ENCODE measurements around the gene NAV2.

NAV2 gene

DNA sequence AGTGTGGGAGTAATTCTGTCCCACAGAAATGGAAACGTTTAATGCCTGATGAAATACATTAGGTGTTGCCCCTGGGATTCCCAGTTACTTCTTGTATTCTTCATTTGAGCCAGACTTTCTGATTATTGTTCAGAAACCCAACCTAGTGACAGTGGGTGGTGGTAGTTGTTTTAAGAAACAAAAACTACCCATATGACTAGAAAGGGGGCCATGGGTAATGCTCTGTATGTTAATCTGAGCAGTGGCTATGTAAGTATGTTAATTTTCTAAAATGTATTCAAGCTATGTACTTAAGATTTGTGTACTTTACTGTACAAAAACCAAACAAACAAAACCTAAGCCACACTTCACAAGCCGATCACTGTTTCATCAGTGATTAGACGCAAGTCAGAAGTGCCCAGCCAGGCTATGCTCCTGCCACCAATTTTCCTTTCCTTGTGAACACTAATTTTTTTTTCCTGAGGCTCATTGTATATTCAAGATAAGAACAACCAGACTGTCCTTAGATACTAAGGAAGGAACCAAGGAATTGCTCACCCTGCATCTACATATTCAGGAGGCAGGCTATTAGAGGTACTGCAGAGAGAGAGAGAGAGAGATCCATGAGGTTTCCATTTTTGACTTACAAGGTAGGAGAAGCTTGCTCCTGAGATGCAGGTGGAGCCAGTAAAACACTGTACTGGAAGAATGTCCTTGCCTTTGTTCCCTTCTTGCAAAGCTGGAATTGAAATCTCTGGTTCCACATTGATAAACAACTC is 324.9 kb downstream of the NAV2 start:
- no peaks in the 10 kb centered on the region for H3K36me3 ChIP-seq (ENCODE audit: insufficient read depth, low read length)
- H3K4me1 ChIP-seq (ENCODE audit: insufficient read depth, low read length), result peaks cover 23% of the 10 kb centered on the region
- no peak overlapping the region for H3K9ac ChIP-seq (ENCODE audit: low read depth, low read length)
- H3K9me3 ChIP-seq (ENCODE audit: control insufficient read depth, insufficient read depth, low read length), result no peaks in the 10 kb centered on the region

DNA sequence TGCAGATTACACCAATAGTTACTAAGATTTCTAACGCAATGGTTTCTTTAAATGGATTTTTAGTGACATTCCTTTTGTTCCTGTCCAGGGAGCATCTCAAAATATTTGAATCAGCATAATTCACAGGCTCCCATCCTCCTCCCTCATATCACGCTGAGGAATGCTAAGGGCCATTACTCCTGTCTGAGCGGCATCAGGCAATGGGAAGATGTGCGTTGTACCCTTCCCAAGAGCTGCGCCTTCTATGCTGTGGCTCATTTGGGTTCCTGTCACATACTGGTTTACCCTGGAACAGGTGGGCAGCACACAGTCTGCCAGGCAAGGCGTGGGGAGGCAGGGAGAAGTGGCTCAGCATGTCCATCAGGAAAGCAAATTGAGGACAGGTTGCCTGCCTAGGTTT is 325.8 kb downstream of the NAV2 start:
- H3K36me3 ChIP-seq (ENCODE audit: insufficient read depth, low read length), result no peaks in the 10 kb centered on the region

DNA sequence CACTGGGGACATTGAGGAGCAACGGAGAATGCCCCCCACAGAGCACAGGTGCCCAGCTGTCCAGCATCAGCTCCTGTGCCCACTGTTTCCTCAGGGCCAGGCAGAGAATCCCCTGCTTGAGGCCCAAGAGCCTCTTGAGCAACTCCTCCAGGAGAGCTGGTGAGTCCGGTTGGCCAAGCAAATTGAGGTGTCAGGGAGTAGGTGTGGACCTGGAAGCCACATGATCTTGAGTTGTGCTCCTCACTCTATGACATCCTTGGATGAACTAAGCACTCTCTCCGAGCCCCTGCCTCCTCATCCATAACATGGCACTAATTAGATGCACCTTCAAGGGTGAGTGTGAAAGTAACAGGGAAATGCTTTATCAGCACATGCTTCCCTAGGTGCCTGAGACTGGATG is 326.3 kb downstream of the NAV2 start:
- no peaks in the 10 kb centered on the region for H3K9me3 ChIP-seq (ENCODE audit: control insufficient read depth, insufficient read depth, low read length)
- H3K4me1 ChIP-seq (ENCODE audit: insufficient read depth, low read length), result peaks cover 17% of the 10 kb centered on the region
- no peaks in the 10 kb centered on the region for H3K36me3 ChIP-seq (ENCODE audit: insufficient read depth, low read length)
- no peak overlapping the region for H3K9ac ChIP-seq (ENCODE audit: low read depth, low read length)

More for the DNA sequence above, 325.8 kb downstream of the NAV2 start:
- H3K9me3 ChIP-seq (ENCODE audit: control insufficient read depth, insufficient read depth, low read length), result no peaks in the 10 kb centered on the region
- H3K9ac ChIP-seq (ENCODE audit: low read depth, low read length), result no peak overlapping the region
- H3K4me1 ChIP-seq (ENCODE audit: insufficient read depth, low read length), result peaks cover 17% of the 10 kb centered on the region

DNA sequence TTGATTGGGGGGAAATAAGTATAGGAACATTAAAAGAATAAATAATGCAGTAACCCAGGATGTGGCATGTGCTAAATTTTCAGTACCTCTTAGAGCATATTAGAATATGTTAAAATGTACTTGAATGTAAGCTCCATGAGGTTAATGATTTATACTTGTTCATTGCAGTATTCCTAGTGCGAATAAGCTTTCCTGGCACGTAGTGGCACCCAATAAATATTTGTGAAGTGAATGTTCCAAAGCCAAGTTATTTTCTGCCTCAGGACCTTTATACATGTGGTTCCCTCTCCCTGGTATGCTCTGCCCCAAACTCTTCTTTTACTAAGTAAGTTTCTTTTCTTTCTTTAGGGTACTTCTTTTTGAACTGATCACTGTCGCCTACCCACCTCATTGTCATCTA is 328.9 kb downstream of the NAV2 start:
- Histone ChIP-seq H3K9me3 (ENCODE audit: control insufficient read depth, insufficient read depth, low read length) (no peaks in the 10 kb centered on the region), H3K9ac (ENCODE audit: low read depth, low read length) (no peak overlapping the region), H3K4me1 (ENCODE audit: insufficient read depth, low read length) (peaks cover 12% of the 10 kb centered on the region; the same call in 1 of the 2 replicates), H3K36me3 (ENCODE audit: insufficient read depth, low read length) (peaks cover 3% of the 10 kb centered on the region; the same call in 1 of the 2 replicates)

DNA sequence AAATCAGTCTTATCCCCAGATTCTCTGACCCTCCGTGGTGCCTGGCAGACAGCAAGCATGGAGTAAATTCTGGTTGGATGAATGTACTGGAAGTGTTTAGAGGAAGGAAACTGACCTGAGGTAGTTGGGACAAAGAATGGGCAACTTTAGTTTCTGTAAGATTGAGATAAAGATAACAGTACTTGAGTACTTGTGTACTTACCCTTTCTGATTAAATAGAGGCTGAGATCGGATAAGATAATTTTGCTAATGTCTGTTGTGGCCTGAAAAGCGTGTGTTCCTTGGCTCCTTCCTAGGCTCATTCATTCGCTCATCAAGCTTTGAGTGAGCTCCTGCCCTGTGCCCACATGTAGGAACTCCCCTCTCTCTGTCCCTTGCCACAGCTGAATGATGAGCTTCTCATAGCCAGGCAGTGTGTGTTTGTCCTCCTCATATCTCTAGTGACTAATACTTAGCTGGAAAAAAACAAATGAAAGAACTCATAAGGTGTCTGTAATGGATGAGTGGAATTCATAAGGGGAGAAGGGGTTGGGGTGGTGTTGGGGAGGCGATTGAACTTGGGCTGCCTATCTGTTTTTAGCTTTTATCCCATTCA is 329.5 kb downstream of the NAV2 start:
- peaks cover 3% of the 10 kb centered on the region; the same call in 1 of the 2 replicates for H3K36me3 ChIP-seq (ENCODE audit: insufficient read depth, low read length)
- no peaks in the 10 kb centered on the region for H3K9me3 ChIP-seq (ENCODE audit: control insufficient read depth, insufficient read depth, low read length)
- no peak overlapping the region for H3K9ac ChIP-seq (ENCODE audit: low read depth, low read length)
- H3K4me1 ChIP-seq (ENCODE audit: insufficient read depth, low read length), result peaks cover 16% of the 10 kb centered on the region; the same call in 1 of the 2 replicates

DNA sequence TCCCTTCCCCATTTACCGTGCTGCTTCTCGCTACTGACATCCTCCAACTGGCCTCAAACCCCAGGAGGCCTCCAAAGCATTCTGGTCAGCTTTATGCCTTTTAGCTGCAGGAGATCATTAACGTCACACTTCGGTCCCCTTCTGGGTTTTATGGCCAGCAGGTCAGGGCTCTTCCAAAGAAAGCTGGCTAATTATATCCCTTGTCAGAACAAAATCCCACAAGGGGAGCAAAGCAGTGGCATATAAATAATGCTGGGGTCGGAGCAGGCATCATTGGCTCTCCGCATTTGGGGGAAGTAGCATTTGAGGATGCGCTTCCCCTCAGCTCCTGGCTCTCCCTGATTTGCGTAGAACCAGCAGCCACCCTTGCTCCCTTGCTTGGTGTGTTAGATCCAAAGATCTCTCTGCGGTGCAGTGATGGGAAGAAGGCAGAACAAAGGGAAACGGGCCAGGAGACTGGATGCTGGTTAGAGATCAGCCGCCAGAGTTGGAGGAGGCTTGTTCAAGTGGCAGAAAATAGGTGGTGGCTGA is 330.2 kb downstream of the NAV2 start:
- Histone ChIP-seq H3K9me3 (ENCODE audit: control insufficient read depth, insufficient read depth, low read length) (no peaks in the 10 kb centered on the region), H3K9ac (ENCODE audit: low read depth, low read length) (no peak overlapping the region), H3K4me1 (ENCODE audit: insufficient read depth, low read length) (peaks cover 8% of the 10 kb centered on the region; the same call in 1 of the 2 replicates), H3K36me3 (ENCODE audit: insufficient read depth, low read length) (peaks cover 3% of the 10 kb centered on the region)

DNA sequence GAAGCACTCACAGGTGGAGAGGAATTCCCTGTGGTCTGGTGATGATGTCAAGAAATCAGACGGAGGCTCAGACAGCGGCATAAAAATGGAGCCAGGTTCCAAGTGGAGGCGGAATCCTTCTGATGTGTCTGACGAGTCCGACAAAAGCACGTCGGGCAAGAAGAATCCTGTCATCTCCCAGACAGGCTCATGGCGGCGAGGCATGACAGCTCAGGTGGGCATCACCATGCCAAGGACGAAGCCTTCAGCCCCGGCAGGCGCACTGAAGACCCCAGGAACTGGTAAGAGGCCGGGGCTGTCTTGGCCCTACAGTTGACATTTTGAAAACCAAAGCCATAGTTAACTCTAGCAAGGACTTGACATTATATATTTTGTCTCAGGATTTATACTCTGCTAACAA is 331.4 kb downstream of the NAV2 start:
- Histone ChIP-seq H3K9ac (ENCODE audit: low read depth, low read length) (no peak overlapping the region), H3K36me3 (ENCODE audit: insufficient read depth, low read length) (peaks cover 3% of the 10 kb centered on the region), H3K4me1 (ENCODE audit: insufficient read depth, low read length) (peaks cover 6% of the 10 kb centered on the region; the same call in 1 of the 2 replicates), H3K9me3 (ENCODE audit: control insufficient read depth, insufficient read depth, low read length) (no peaks in the 10 kb centered on the region)

DNA sequence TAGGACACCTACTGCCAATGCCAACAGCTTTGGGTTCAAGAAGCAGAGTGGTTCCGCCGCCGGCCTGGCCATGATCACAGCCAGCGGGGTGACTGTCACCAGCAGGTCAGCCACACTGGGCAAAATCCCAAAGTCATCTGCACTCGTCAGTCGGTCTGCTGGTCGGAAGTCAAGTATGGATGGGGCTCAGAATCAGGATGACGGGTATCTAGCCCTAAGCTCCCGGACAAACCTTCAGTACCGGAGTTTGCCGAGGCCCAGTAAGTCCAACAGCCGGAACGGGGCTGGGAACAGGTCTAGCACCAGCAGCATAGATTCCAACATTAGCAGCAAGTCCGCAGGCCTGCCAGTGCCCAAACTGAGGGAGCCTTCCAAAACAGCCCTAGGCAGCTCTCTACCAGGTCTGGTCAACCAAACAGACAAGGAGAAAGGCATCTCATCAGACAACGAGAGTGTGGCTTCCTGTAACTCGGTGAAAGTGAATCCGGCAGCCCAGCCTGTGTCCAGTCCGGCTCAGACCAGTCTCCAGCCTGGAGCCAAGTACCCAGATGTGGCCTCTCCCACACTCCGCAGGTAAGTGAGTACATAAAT is 332.6 kb downstream of the NAV2 start:
- H3K4me1 ChIP-seq (ENCODE audit: insufficient read depth, low read length), result peaks cover 17% of the 10 kb centered on the region
- no peak overlapping the region for H3K9ac ChIP-seq (ENCODE audit: low read depth, low read length)
- peaks cover 3% of the 10 kb centered on the region for H3K36me3 ChIP-seq (ENCODE audit: insufficient read depth, low read length)
- H3K9me3 ChIP-seq (ENCODE audit: control insufficient read depth, insufficient read depth, low read length), result no peaks in the 10 kb centered on the region

DNA sequence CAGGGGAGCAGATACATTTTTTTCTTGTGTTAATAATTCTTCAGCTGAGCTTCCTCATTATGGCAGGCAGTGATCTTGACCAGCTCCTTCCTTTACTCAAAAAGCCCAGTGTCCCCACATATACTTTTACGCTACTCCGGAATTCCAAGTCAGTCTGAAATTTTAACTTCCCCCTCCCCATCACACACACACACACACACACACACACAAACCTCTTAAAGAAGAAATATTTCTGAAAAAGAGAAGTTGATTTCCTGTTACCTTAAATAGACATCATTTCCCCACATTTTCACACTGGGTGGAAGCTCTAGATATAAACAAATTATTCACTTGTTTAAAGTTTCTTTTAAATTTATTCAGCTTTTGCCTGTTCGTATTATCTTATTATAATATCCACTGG is 333.8 kb downstream of the NAV2 start:
- Histone ChIP-seq H3K9ac (ENCODE audit: low read depth, low read length) (no peak overlapping the region), H3K36me3 (ENCODE audit: insufficient read depth, low read length) (peaks cover 3% of the 10 kb centered on the region), H3K4me1 (ENCODE audit: insufficient read depth, low read length) (peaks cover 29% of the 10 kb centered on the region), H3K9me3 (ENCODE audit: control insufficient read depth, insufficient read depth, low read length) (no peaks in the 10 kb centered on the region)

DNA sequence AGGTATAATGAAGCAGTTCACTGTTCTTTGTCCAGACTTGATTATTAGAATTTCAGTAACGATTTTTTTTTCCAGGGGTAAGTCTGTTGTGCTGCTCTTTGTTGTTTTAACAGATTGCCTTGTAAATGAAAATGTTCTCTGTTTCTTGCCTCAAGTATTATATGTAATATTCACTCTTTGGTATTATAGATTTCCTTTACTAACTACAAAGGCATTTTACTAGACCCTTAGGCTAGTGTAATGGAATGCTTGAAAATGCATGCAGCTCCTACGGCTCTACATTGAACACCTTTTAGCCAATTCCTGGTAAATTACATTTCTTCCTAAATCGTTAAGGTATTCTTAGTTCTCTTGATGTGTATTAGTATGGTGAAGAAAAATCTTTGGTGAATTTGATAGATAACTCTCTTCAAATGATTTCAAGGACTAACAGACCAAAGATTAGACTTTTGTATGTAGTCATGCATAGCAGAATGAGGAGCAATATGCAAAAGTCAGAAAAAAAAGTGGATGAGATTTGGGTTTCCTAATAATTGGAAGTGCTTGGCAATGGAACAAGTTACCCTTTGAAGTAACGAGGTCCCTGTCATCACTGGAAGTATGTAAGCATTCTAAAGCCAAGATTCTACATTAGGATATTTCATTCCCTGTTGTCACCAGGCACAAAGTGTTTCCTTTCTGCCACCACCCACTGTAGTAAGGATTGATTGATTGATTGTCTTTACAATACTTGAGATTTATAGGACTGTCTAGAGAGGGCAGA is 334.6 kb downstream of the NAV2 start:
- H3K36me3 ChIP-seq (ENCODE audit: insufficient read depth, low read length), result peaks cover 3% of the 10 kb centered on the region

DNA sequence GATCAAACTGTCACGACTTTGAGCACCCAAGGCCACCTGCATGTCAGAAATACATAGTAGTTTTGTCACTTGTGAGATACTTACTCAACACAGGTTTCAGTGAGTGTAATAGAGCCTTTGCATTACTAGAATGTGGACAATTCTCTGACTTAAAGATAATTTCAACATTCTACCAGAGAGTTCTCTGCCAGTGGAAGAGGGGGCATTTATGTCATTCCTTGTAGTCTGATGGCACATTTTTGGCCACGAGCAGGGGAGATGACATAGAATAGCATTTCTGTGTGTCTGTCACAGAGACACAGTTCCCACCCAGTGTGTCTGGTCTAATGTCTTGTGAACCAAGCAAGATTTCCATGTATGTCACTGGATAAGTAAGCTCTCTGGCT is 335.1 kb downstream of the NAV2 start:
- Histone ChIP-seq H3K4me1 (ENCODE audit: insufficient read depth, low read length) (peaks cover 33% of the 10 kb centered on the region), H3K9me3 (ENCODE audit: control insufficient read depth, insufficient read depth, low read length) (no peaks in the 10 kb centered on the region), H3K9ac (ENCODE audit: low read depth, low read length) (no peak overlapping the region), H3K36me3 (ENCODE audit: insufficient read depth, low read length) (peaks cover 3% of the 10 kb centered on the region)

More for the DNA sequence above, 334.6 kb downstream of the NAV2 start:
- H3K4me1 ChIP-seq (ENCODE audit: insufficient read depth, low read length), result peaks cover 33% of the 10 kb centered on the region
- no peak overlapping the region for H3K9ac ChIP-seq (ENCODE audit: low read depth, low read length)
- no peaks in the 10 kb centered on the region for H3K9me3 ChIP-seq (ENCODE audit: control insufficient read depth, insufficient read depth, low read length)

DNA sequence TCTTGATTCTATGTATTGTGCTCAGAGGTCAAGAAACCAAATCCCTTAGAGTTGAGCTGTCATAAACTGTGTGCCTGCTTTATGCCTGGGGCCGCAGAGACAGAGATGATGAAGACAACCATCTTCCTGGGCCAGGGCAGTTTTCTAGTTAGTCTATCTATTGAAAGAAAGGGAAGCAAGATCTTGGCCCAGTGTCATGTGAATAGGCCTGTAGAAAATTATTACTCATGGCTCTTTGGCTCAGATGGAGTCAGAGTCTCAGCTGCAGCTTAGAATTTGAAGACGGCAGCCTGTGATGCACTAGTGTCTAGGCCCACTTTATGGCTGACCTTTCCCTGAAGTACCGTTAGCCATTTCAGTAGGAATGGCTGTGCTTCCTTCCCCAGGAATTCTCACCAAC is 335.6 kb downstream of the NAV2 start:
- no peak overlapping the region for H3K9ac ChIP-seq (ENCODE audit: low read depth, low read length)
- no peaks in the 10 kb centered on the region for H3K9me3 ChIP-seq (ENCODE audit: control insufficient read depth, insufficient read depth, low read length)
- peaks cover 33% of the 10 kb centered on the region for H3K4me1 ChIP-seq (ENCODE audit: insufficient read depth, low read length)
- H3K36me3 ChIP-seq (ENCODE audit: insufficient read depth, low read length), result peaks cover 3% of the 10 kb centered on the region

DNA sequence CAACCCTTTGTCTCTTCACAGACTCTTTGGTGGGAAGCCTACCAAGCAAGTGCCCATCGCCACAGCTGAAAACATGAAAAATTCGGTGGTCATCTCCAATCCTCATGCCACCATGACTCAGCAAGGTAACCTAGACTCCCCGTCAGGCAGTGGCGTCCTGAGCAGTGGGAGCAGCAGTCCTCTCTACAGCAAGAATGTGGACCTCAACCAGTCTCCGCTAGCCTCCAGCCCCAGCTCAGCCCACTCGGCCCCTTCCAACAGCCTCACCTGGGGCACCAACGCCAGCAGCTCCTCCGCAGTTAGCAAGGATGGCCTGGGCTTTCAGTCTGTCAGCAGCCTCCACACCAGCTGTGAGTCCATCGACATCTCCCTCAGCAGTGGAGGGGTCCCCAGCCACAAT is 336.1 kb downstream of the NAV2 start:
- Histone ChIP-seq H3K9me3 (ENCODE audit: control insufficient read depth, insufficient read depth, low read length) (no peaks in the 10 kb centered on the region), H3K4me1 (ENCODE audit: insufficient read depth, low read length) (peaks cover 33% of the 10 kb centered on the region), H3K36me3 (ENCODE audit: insufficient read depth, low read length) (peaks cover 3% of the 10 kb centered on the region), H3K9ac (ENCODE audit: low read depth, low read length) (no peak overlapping the region)

DNA sequence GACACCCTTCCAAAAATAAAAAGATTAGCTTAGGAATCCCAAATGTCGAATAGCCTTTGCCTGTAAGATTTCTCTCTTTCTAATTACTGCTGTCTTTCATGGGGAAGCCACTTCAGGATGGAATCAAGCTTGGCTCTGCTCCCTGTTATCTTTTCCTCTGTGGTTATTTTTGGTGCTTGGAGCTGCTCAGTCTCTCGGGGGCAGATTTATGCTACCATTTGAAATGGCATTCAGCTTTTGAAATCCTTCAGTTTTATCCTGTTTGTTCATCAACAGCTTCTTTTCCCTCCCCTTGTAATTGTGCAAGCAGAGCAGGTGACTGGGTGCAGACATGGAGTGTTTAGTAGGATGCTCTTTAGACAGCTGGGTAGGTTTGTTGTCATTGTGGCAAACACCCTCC is 336.6 kb downstream of the NAV2 start:
- Histone ChIP-seq H3K36me3 (ENCODE audit: insufficient read depth, low read length) (peaks cover 3% of the 10 kb centered on the region), H3K4me1 (ENCODE audit: insufficient read depth, low read length) (peaks cover 33% of the 10 kb centered on the region), H3K9ac (ENCODE audit: low read depth, low read length) (no peak overlapping the region), H3K9me3 (ENCODE audit: control insufficient read depth, insufficient read depth, low read length) (no peaks in the 10 kb centered on the region)

All from ES-I3 (cell line).